ENCODE data around the gene CENPVL3. TPM values are rescaled to one million over a fixed set of nuclear protein-coding genes. Genes with fewer than 3 reads are reported as not detected.
"Not testable (repeated sequence)": the region's sequence is repeated elsewhere in the genome, so short reads cannot be mapped to it uniquely, and the experiment has no call there.

Gene CENPVL3
- total RNA-seq: not detected in 2 replicates

- DNase-seq (ENCODE audit: low read depth, low spot score): not testable (repeated sequence)
Measured at GRCh38 chrX:51618241-51619155, at the start of gene CENPVL3. CENPVL3 (minus strand) TSS chrX:51618912; CDS start chrX:51618873, 39 bp downstream.

GRCh38 chrX:51665981-51666380 lies 47.3 kb upstream of the CENPVL3 start:
- no peak for DNase-seq (ENCODE audit: low read depth, low spot score)

GRCh38 chrX:51643377-51643776 lies 24.7 kb upstream of the CENPVL3 start:
- no peak for DNase-seq (ENCODE audit: low read depth, low spot score)

GRCh38 chrX:51641421-51642021 lies 22.8 kb upstream of the CENPVL3 start:
- peak; percentile 5 for DNase-seq (ENCODE audit: low read depth, low spot score)

GRCh38 chrX:51636511-51636910 lies 17.8 kb upstream of the CENPVL3 start:
- not testable (repeated sequence) for DNase-seq (ENCODE audit: low read depth, low spot score)

GRCh38 chrX:51614353-51615012 lies 4.2 kb downstream of the CENPVL3 start:
- DNase-seq (ENCODE audit: low read depth, low spot score): no peak

GRCh38 chrX:51608766-51609165 lies 9.9 kb downstream of the CENPVL3 start:
- no peak for DNase-seq (ENCODE audit: low read depth, low spot score)

GRCh38 chrX:51608126-51608525 lies 10.6 kb downstream of the CENPVL3 start:
- DNase-seq (ENCODE audit: low read depth, low spot score): no peak

- DNase-seq (ENCODE audit: low read depth, low spot score): no peak
Measured at GRCh38 chrX:51606446-51606845, 12.3 kb downstream of the CENPVL3 start.

- DNase-seq (ENCODE audit: low read depth, low spot score): no peak
Measured at GRCh38 chrX:51598899-51599298, 19.8 kb downstream of the CENPVL3 start.

- no peak for DNase-seq (ENCODE audit: low read depth, low spot score)
Measured at GRCh38 chrX:51571874-51572273, 46.8 kb downstream of the CENPVL3 start.

GRCh38 chrX:51569561-51569960 lies 49.2 kb downstream of the CENPVL3 start:
- DNase-seq (ENCODE audit: low read depth, low spot score): no peak

GRCh38 chrX:51568586-51568985 lies 50.1 kb downstream of the CENPVL3 start:
- DNase-seq (ENCODE audit: low read depth, low spot score): no peak

Other genes starting within 250 kb of the CENPVL3 start
- 7.9 and 13.0 TPM in 2 replicates for gene NUDT11, start 122.3 kb downstream of the CENPVL3 start, total RNA-seq
- gene CENPVL2, start 63.9 kb upstream of the CENPVL3 start, total RNA-seq: not detected in 2 replicates
- not detected in 2 replicates for gene CENPVL1, start 91.6 kb upstream of the CENPVL3 start, total RNA-seq
- gene GSPT2, start 124.5 kb upstream of the CENPVL3 start, total RNA-seq: 4.8 and 6.5 TPM in 2 replicates